GM19023 (cell line): ENCODE results near the gene RACGAP1.
A peak's percentile ranks its signal among the peaks of the same experiment; 100 is the strongest.

ENCODE experiments used
- ATAC-seq: cut with Tn5 transposase; IDR thresholded peaks from one replicate; pipeline ENCODE4 v1.9.1; 2021; ENCODE audit warnings: mild to moderate bottlenecking, moderate library complexity; ENCODE audit not compliant: unreplicated experiment

The RACGAP1 gene

GRCh38 chr12:50025187-50026059 is at the start of gene RACGAP1:
RACGAP1 (minus strand) TSS chr12:50025494; CDS start chr12:50016715, 8,779 bp downstream.
- ATAC-seq: peak; percentile 98

DNA sequence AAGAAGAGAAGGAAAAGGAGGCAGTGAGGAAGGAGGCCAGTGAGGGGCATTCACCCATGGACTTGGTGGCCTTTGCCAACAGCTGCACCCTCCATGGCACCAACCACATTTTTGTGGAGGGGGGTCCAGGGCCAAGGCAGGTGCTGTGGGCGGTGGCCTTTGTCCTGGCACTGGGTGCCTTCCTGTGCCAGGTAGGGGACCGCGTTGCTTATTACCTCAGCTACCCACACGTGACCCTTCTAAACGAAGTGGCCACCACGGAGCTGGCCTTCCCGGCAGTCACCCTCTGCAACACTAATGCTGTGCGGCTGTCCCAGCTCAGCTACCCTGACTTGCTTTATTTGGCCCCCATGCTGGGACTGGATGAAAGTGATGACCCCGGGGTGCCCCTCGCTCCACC is 48.4 kb upstream of the RACGAP1 start:
- no peak for ATAC-seq

- ATAC-seq: no peak
Observed at GRCh38 chr12:50073206-50073605, 47.9 kb upstream of the RACGAP1 start.

DNA sequence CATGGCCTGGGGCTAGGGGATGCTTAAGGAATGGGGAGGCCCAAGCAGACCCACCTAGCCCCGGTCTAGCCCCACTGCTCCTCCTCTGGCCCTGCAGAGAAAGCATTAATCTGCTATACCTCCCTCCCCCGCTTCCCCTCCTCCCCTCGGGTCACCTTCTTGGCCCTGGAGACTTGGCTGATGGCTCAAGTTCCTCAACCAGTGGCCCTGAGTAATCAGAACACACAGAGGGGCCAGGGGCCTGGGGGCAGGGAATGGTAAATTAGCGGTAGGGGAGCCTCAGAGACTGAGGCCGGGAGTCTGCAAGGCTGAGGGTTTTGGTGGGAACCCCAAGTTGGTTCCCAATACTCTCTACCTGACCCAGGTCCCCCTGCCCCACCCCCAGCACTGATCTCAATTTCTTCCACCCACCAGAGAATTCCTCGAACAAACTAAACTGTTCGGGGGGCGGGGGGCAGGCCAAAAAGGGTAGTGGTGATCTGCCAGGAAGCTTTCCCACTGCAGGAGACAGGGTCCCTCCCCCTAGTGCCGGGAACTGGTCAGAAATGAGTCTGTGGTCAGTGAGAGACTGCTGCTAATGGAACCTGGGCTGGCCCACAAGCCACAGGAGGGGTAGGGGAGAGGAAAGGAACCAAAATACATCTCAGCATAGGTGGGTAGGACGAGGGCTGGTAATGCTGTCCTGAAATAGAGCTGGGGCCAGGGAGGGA is 47.1 kb upstream of the RACGAP1 start:
- ATAC-seq: no peak

DNA sequence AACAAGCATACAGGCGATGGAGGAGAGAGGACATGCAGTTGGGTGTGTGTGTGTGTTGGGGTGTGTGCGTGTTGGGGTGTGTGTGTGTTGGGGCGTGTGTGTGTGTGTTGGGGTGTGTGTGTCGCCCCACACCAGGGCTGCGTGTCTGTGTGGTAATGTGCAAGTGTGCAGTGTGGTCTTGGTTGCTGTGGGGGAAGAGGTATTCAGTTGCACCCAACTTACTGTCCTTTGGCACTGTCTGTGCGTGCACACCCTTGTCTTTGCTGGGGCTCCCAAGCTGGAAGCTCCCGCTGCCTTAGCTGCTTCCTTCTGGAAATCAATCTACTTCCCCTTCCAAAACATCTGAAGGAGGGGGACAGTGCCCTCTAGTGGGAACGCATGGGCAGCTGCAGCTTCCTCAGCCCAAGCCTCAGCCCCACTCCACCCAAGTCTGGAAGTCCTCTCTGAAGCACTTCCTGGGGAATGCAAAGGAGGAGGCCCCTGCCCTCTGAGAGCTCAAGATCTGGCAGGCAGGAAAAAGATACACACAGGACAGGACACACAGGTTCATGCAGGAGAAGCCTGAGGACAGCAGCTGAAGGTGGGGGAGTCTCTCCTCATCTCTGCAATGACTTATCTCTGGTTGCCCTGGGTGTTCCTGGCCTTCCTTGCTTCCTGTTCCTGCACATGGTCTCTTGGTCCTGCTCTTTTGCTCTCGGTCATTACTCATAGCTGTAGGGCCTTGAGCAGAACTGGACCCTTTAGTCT is 45.2 kb upstream of the RACGAP1 start:
- ATAC-seq: no peak

DNA sequence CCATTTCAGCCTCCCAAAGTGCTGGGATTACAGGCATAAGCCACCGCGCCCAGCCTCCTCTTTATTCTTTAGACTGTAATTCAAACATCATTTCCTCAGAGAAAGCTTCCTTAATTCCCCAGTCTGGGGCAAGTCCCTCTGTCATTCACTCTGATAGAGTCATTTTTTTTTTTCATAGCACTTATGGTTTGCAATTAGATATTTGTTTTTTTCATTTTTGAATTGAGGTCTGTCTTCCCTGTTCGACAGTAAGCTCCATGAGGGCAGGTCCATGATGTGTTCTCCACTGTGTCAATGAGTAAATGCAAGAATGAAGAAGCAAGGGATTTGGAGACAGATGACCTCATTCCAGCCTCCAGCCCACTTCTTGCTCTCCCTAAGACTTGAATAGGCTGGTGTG is 44.2 kb upstream of the RACGAP1 start:
- ATAC-seq: no peak

DNA sequence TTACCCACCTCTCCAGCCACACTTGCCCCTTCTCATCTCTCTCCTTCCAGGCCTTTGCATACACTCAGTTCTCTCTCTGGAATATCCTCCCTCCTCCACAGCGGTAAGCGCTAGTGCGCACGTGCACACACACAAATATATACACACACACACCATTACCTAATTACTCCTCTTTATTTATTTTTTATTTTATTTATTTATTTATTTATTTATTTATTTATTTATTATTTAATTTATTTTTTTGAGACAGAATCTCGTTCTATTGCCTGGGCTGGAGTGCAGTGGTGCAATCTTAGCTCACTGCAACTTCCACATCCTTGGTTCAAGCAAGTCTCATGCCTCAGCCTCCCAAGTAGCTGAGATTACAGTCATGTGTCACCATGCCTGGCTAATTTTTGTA is 43.8 kb upstream of the RACGAP1 start:
- ATAC-seq: no peak

DNA sequence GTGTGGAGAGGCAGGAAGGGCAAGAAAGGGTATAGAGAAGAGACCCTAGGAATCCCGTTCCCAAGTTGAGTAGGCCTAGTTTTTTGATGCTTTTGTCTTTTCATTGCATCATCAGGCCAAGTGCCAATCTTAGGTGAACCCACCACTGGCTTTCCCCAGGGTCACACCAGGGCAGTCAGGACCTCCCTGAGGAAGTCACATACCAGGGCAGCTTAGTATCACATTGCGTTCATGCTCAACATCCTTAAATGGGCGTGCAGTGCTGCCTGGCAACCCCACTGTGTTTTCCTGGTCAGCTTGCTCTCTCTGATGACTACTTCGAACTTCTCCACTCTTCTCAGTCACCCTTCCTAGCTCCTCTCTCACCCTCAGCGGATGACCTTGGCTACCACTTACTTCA is 41.1 kb upstream of the RACGAP1 start:
- no peak for ATAC-seq

DNA sequence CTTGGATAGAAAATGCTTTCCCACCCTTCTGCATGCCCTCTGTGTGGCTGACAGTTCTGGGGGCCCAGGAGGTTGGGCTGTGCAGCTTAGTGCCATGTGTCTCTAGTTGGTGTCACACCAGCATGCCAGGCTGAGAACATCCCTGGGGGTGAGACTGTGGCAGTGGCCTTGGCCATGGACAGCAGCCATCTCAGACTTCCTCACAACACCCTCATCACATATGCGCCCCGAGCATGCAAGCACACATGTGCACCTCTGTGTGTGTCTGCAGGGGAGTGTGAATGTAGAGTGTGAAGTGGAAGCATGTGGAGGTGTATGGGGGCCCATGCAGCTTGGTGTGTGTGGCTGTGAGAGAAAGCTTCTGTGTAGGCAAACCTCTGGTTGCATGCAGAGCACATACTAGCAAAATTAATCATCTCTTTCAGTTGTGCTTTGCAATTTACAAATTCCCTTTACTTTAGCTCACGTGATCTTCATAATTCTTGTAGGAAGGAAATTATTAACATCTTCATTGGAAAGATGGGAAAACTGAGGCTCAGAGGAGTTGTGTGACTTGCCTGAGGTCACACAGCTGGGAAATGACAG is 40.5 kb upstream of the RACGAP1 start:
- ATAC-seq: no peak

DNA sequence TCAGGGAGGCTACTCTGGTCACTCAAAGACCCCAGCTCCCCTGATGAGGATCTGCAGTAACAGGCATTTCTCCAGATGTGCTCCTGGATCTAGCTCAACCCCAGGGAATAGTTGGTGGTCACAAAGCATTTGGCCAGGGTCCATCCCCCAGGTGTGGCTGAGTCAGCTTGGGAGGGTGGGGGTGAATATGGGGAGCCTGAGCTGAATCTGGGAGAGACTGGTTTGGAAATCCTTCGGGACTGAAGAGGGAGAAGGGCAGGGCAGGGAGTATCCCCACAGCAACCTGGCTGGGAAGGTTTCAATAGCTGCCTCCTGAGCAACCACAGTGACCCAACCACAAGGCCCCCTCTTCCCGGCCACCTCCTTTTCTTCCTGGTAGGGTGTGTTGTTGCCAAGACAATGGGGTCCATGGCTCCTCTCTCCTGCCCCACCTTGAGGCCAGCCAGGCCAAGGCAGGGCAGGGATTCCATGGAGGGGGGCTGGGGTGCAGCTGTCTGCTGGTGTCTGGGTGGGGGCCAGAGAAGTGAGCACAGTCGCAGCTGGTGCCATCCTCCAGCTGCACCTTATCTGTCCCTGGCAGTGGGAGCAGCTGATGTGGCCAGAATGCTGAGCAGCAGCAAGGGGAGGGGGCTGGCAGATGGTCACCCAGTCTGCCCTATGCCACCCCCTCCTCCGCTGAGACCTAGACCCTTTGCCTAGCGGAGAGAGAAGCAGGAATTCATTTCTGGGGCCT is 37.6 kb upstream of the RACGAP1 start:
- no peak for ATAC-seq

GRCh38 chr12:50061946-50062686 is 36.8 kb upstream of the RACGAP1 start:
- ATAC-seq: no peak

DNA sequence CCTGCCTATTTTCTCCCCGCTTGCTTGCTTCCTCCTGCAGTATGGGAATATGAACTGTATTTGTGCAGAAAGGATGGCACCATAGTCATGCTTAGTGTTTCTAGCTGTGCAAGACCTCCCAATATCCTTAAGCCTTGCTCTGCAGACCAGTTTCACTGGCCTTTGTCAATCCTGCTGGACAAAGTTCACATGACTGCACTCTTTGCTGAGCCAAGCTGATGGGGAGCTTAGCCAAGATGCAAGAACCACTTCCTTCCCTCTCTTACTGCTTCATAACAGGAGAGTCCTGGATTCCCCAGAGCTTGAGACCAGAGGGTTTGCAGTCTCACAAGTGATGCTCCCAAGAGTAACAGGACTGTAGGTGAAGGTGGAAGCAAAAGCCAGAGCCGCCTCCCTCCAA is 35.9 kb upstream of the RACGAP1 start:
- ATAC-seq: no peak

GRCh38 chr12:50060120-50060468 is 34.8 kb upstream of the RACGAP1 start:
- no peak for ATAC-seq

GRCh38 chr12:50059440-50060119 is 34.3 kb upstream of the RACGAP1 start:
- no peak for ATAC-seq

GRCh38 chr12:50058743-50059312 is 33.5 kb upstream of the RACGAP1 start:
- no peak for ATAC-seq

DNA sequence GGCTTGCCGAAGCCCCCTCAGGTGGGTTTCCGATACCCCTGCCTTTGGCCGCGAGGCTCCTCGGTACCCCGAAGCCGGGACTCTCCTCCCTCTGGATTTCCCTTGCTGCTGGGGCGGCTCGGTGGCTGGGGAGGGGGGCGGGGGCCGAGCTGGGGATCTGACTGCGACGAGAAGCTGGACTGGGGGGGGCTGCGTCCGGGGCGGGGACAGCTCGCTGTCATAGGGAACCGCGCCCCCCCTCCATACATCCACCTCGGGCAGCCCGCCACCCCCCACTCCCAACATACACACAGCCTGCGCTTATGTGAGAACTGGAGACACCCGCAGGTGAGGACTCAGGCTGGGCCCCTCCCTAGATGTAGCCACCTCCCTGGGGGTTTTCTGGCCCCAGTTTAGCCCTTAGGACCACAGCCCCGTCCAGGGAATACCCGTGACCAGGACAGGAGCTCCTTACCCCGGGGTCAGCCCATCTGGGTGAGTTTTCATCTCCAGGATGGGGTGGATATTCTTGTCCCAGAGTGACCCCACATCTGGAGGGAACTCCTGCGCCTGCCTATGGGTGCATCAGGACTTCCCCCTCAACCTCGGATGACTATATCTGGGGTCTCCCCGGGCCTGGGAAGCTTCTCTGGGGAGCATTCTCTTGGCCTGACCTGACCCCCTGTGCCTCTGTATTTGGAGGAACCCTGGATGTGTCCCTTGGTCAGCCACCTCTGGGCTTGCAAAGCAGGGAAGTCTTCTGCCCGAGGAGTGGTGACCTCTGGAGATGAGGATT is 32.8 kb upstream of the RACGAP1 start:
- no peak for ATAC-seq

DNA sequence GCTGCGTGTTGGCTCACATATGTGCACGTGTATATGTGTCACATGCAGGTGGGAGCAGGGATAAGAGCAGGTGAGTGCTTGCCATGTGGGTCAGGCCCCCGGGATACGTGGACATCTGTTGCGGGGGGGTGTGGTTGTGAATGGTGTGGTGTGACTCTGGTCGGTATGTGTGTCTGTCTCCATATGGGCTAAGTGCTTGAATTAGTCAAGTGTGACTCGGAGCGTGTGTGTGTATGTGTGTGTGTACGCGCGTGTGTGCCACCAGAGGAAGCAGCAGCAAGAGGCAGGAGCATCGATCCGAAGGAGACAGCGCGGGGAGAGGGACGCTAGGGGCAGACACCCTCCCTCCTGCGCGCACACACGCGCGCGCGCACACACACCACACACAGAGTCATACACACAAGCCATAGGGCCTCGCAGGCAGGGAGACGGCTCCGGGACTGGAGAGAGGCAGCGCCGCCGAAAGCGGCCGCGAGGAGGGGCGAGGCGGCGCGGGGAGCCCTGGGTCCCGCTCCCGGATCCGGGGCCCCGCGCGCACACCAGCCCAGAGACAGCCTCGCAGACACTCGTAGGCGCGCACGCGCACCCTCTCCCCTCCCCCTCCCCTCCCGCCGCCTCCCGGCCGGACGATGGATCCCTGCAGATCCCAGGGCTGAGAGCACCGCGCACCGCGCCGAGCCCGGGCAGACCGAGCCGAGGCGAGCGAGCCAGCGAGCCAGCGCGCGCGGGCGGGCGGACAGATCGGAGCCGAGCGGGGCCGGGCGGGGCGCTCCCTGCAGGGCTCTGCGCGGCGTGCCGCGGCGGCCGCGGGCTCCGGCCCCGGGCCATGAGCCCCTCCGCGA is 31.9 kb upstream of the RACGAP1 start, which contains the start of gene ASIC1:
Gene ASIC1, plus strand, starts transcription at position 597 of the 842 bp plus-strand sequence. CDS start 1,171 bp downstream, outside the sequence.
- ATAC-seq: no peak
